GM12891 (cell line): ENCODE results near the gene MYEF2.

Source experiments
- DNase-seq: peaks from one replicate; pipeline ENCODE4 v3.0.0; 2011; ENCODE audit warnings: low spot score; ENCODE audit not compliant: insufficient read length
- FAIRE-seq: peaks from 2 replicates; lab custom pipeline; 2011; peaks lifted over from hg19 to GRCh38; lab: Jason Lieb, UNC
- PAX5 ChIP-seq: IDR thresholded peaks from 2 replicates; pipeline ENCODE4 v1.6.1; 2011; ENCODE audit warnings: low read length, moderate library complexity, mild to moderate bottlenecking; ENCODE audit not compliant: insufficient read depth, severe bottlenecking
- POLR2A ChIP-seq: IDR thresholded peaks from 2 replicates; pipeline ENCODE4 v1.6.1; 2011; ENCODE audit warnings: low read depth, low read length, control low read depth
- POLR2AphosphoS5 ChIP-seq: IDR thresholded peaks from 2 replicates; pipeline ENCODE4 v1.6.1; 2011; ENCODE audit warnings: low read depth, low read length, control low read depth
- POU2F2 ChIP-seq: IDR thresholded peaks from 2 replicates; pipeline ENCODE4 v1.6.1; 2011; ENCODE audit warnings: low read depth, mild to moderate bottlenecking, control low read depth, low read length, moderate library complexity
- SPI1 ChIP-seq: IDR thresholded peaks from 2 replicates; pipeline ENCODE4 v1.6.1; 2011; ENCODE audit warnings: low read depth, low read length, control low read depth
- TAF1 ChIP-seq: IDR thresholded peaks from 2 replicates; pipeline ENCODE4 v1.6.1; 2011; ENCODE audit warnings: low read depth, low read length, control low read depth

MYEF2 gene

GRCh38 chr15:48084759-48085590 lies 93.1 kb downstream of the MYEF2 start:
- DNase-seq (no peak), FAIRE-seq (no peak)
- no peak for TF ChIP-seq TAF1
- TF ChIP-seq POLR2A, result no peak
- TF ChIP-seq PAX5, result no peak
- no peak for TF ChIP-seq SPI1
- TF ChIP-seq POLR2AphosphoS5, result no peak
- no peak for TF ChIP-seq POU2F2
